ENCODE measurements around the gene SIK2.

DNA sequence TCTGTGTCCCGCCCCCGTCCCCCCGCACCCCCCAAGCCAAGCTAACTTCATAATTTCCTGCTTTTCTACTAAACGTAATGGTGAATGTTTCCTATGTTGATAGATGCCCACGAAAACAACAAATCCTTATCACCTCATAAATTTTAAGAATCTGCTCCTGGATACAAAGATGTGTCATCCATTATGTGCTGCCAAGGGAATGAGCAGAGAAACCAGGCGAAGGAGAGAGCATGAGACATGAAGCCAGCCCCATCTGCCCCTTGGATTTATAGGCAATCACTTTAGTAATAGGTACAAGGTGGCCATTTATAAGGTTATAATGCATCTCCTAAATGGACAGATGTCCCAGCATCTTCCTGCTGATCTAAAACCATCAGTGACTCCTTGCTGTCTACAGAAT lies 31.5 kb upstream of the SIK2 start:
- TF ChIP-seq YY1 (IDR thresholded peaks at IDR 0.05; ENCODE audit: low read depth) (no peak), ZBTB7A (IDR thresholded peaks at IDR 0.05; ENCODE audit: low read depth) (no peak), TCF12 (IDR thresholded peaks at IDR 0.05; ENCODE audit: low read depth) (no peak), EP300 (IDR thresholded peaks at IDR 0.05; ENCODE audit: borderline replicate concordance) (no peak), FOXM1 (IDR thresholded peaks at IDR 0.05; ENCODE audit: borderline replicate concordance, low read depth) (no peak), RAD21 (IDR thresholded peaks at IDR 0.05; ENCODE audit: low read depth) (no peak)

All from Ishikawa (cell line).